Mesenchymal stem cell (in vitro differentiated cells and primary cell): ENCODE results near the gene CYP26B1.

ENCODE experiments used
- DNase-seq: peaks from one replicate; pipeline ENCODE4 v3.0.0-alpha.2; 2013
- H2AFZ ChIP-seq: one replicate; pipeline ENCODE4 v1.6.1; 2013; ENCODE audit warnings: low read depth, mild to moderate bottlenecking, control low read depth, inconsistent platforms, low read length, moderate library complexity
- H2AK5ac ChIP-seq: 2 replicates; pipeline ENCODE4 v1.6.1; 2013; ENCODE audit warnings: low read length, moderate library complexity, mild to moderate bottlenecking, inconsistent platforms; ENCODE audit not compliant: severe bottlenecking
- H2BK120ac ChIP-seq: one replicate; pipeline ENCODE4 v1.6.1; 2013; ENCODE audit warnings: low read depth, mild to moderate bottlenecking, inconsistent platforms, low read length, moderate library complexity
- H2BK12ac ChIP-seq, 2 experiments: one replicate each; pipeline ENCODE4 v1.6.1; 2013; ENCODE audit warnings: inconsistent platforms in 2 of 2, low read length in 2 of 2, mild to moderate bottlenecking in 2 of 2, moderate library complexity in 2 of 2, control low read depth in 1 of 2
- H2BK15ac ChIP-seq: one replicate; pipeline ENCODE4 v1.6.1; 2013; ENCODE audit warnings: mild to moderate bottlenecking, low read depth, inconsistent platforms; ENCODE audit not compliant: poor library complexity, severe bottlenecking
- H2BK5ac ChIP-seq: 2 replicates; pipeline ENCODE4 v1.6.1; 2013; ENCODE audit warnings: low read depth, mild to moderate bottlenecking, low read length, control low read depth, inconsistent platforms; ENCODE audit not compliant: poor library complexity, severe bottlenecking
- H3K14ac ChIP-seq, 2 experiments: one replicate each; pipeline ENCODE4 v1.6.1; 2013; ENCODE audit warnings: inconsistent platforms in 2 of 2, low read length in 2 of 2, control low read depth in 1 of 2, mild to moderate bottlenecking in 1 of 2, moderate library complexity in 1 of 2
- H3K18ac ChIP-seq, 2 experiments: one replicate each; pipeline ENCODE4 v1.6.1; 2013; ENCODE audit warnings: inconsistent platforms in 2 of 2, low read length in 2 of 2, control low read depth in 1 of 2, low read depth in 1 of 2, mild to moderate bottlenecking in 1 of 2
- H3K23ac ChIP-seq, 2 experiments: one replicate each; pipeline ENCODE4 v1.6.1; 2013; ENCODE audit warnings: inconsistent platforms in 2 of 2, low read length in 2 of 2, mild to moderate bottlenecking in 2 of 2, moderate library complexity in 2 of 2, control low read depth in 1 of 2
- H3K27ac ChIP-seq: 2 replicates; pipeline ENCODE4 v1.5.1; 2013; ENCODE audit warnings: mild to moderate bottlenecking, moderate library complexity, low read length, control low read depth, inconsistent platforms; ENCODE audit not compliant: poor library complexity, severe bottlenecking
- H3K27me3 ChIP-seq, 2 experiments: 2 replicates each; pipeline versions ENCODE4 v1.6.1 to v1.7.0; 2013; ENCODE audit warnings: low read length in 2 of 2, mild to moderate bottlenecking in 2 of 2, moderate library complexity in 2 of 2, control low read depth in 1 of 2, inconsistent platforms in 1 of 2; ENCODE audit not compliant: control insufficient read depth in 1 of 2, insufficient read depth in 1 of 2
- H3K36me3 ChIP-seq, 2 experiments: 2 replicates each; pipeline versions ENCODE4 v1.6.1 to v1.7.0; 2013; ENCODE audit warnings: low read length in 2 of 2, control low read depth in 1 of 2, inconsistent platforms in 1 of 2, low read depth in 1 of 2, mild to moderate bottlenecking in 1 of 2; ENCODE audit not compliant: insufficient read depth in 2 of 2, control insufficient read depth in 1 of 2
- H3K4ac ChIP-seq, 2 experiments: one replicate each; pipeline ENCODE4 v1.6.1; 2013; ENCODE audit warnings: inconsistent platforms in 2 of 2, low read length in 2 of 2, mild to moderate bottlenecking in 2 of 2, moderate library complexity in 2 of 2, control low read depth in 1 of 2, low read depth in 1 of 2
- H3K4me1 ChIP-seq: 2 replicates; pipeline ENCODE4 v1.6.1; 2013; ENCODE audit warnings: low read depth, low read length, control low read depth; ENCODE audit not compliant: control insufficient read depth, insufficient read depth
- H3K4me2 ChIP-seq: 2 replicates; pipeline ENCODE4 v1.6.1; 2013; ENCODE audit warnings: low read length, mild to moderate bottlenecking, inconsistent platforms; ENCODE audit not compliant: poor library complexity, severe bottlenecking
- H3K4me3 ChIP-seq, 2 experiments: 2 replicates each; pipeline versions ENCODE4 v1.5.1 to v1.7.0; 2013; ENCODE audit warnings: low read length in 2 of 2, mild to moderate bottlenecking in 2 of 2, control low read depth in 1 of 2, low read depth in 1 of 2; ENCODE audit not compliant: insufficient read depth in 1 of 2
- H3K79me1 ChIP-seq: replicated peaks from 2 replicates; pipeline ENCODE4 v1.6.1; 2013; ENCODE audit warnings: mild to moderate bottlenecking, control low read depth, low read length, inconsistent platforms; ENCODE audit not compliant: poor library complexity, severe bottlenecking
- H3K9ac ChIP-seq: 2 replicates; pipeline ENCODE4 v1.7.0; 2013; ENCODE audit warnings: mild to moderate bottlenecking, low read length, moderate library complexity
- H3K9me3 ChIP-seq: 2 replicates; pipeline ENCODE4 v1.7.0; 2013; ENCODE audit warnings: mild to moderate bottlenecking, low read length; ENCODE audit not compliant: control insufficient read depth
- H4K8ac ChIP-seq: one replicate; pipeline ENCODE4 v1.6.1; 2013; ENCODE audit warnings: inconsistent platforms, mild to moderate bottlenecking, low read length, moderate library complexity
- H4K91ac ChIP-seq: one replicate; pipeline ENCODE4 v1.6.1; 2013; ENCODE audit warnings: mild to moderate bottlenecking, low read length, inconsistent platforms
- WGBS: methylation state at CpG from one replicate; pipeline ENCODE4 v1.1.7; 2013; ENCODE audit warnings: mixed read lengths; 5-methylcytosine and 5-hydroxymethylcytosine counted together

Gene CYP26B1

DNA sequence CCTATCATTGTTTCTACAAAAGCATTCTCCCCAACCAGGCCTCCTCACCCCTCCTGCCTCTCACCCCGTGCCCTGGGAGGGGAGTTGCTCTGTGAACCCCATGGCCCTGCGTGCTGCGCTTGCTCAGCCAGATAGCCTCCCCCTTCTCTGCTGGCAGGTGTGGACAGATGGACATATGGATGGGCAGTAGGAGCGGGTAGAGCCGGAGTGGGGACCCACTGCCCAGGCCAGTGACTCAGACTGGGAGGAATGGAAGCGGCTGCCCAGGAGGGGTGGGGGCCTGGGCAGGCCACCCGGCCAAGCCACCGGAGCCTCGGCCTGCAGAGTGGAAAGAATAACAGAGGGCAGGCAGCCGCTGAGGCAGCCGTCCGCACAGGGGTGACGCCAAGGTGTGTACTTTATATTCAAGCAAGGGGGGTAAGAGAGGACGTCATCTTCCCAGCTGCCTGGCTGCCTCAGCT, 8.7 kb downstream of the CYP26B1 start:
- Histone ChIP-seq H3K36me3 (peaks cover 4 to 16% of the 10 kb centered on the region in 2 experiments), H3K9me3 (no peaks in the 10 kb centered on the region), H4K91ac (no peak overlapping the region), H3K9ac (no peak overlapping the region), H2BK5ac (no peak overlapping the region), H3K79me1 (no peaks in the 10 kb centered on the region), H2AFZ (no peak overlapping the region), H3K4me1 (peaks cover 38% of the 10 kb centered on the region), H2BK15ac (no peak overlapping the region), H3K27me3 (peaks cover 0 to 14% of the 10 kb centered on the region in 2 experiments), H3K23ac (no peak overlapping the region), H2BK120ac (no peak overlapping the region), H3K4me3 (no peak overlapping the region), H2AK5ac (no peak overlapping the region), H3K27ac (no peak overlapping the region), H3K4ac (no peak overlapping the region), H3K18ac (no peak overlapping the region), H4K8ac (no peak overlapping the region), H2BK12ac (no peak overlapping the region), H3K4me2 (no peak overlapping the region), H3K14ac (no peak overlapping the region)
- DNase-seq: no peak
- WGBS: 78% methylated on average over 14 of the region's 14 CpGs

DNA sequence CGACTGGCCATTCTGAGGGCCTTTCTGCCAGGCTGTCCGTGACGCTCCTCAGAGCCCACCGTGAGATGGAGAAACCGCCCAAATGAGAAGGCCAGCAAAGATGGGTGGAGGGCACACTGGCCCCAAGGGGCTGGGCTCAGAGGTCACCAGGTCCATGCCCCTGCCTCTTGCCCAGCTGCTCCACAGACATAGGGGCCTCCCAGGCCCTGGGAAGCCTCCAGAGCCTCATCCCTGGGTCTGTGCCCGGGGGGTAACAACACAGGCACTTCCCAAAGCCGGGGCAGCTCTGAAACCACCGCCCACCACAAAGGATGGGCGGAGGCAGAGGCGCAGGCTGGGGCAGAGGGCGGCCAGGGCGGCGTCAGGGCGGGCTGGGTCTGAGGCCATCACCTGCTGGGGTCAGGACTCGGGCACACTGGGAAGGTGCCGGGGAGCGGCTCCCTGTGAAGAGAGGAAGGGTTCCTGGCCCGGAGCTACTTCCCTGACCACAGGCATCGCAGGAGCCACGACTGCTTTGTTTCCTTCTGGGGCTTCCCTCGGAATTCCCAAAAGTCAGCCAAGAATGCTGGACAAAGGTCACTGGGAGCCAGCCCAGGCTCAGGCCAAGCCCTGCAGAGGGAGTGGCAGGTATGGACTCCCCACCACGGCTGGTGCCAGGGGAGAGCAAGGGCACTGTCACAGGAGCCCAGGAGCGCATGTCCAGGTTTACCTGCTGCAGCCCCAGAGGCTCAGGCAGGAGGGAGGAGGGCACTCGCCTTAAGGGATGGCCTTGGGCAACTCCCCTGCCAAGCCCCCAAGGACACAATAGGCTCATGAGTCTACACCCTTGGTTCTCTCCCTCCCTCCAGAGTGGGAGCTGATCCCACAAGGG, 9.4 kb downstream of the CYP26B1 start:
- Histone ChIP-seq H3K79me1 (no peaks in the 10 kb centered on the region), H3K23ac (no peak overlapping the region), H3K27ac (no peak overlapping the region), H2BK12ac (no peak overlapping the region), H3K4me1 (peaks cover 31% of the 10 kb centered on the region), H3K18ac (no peak overlapping the region), H2BK5ac (no peak overlapping the region), H3K4me3 (no peak overlapping the region), H3K9ac (no peak overlapping the region), H2BK15ac (peak overlapping the region; percentile 21), H2AK5ac (no peak overlapping the region), H4K91ac (no peak overlapping the region), H3K4me2 (no peak overlapping the region), H2BK120ac (no peak overlapping the region), H3K27me3 (peaks cover 0 to 7% of the 10 kb centered on the region in 2 experiments), H3K4ac (no peak overlapping the region), H2AFZ (no peak overlapping the region), H3K14ac (no peak overlapping the region), H3K9me3 (no peaks in the 10 kb centered on the region), H3K36me3 (peaks cover 4 to 23% of the 10 kb centered on the region in 2 experiments), H4K8ac (no peak overlapping the region)
- DNase-seq: no peak
- WGBS: 72% methylated on average over 24 of the region's 24 CpGs

DNA sequence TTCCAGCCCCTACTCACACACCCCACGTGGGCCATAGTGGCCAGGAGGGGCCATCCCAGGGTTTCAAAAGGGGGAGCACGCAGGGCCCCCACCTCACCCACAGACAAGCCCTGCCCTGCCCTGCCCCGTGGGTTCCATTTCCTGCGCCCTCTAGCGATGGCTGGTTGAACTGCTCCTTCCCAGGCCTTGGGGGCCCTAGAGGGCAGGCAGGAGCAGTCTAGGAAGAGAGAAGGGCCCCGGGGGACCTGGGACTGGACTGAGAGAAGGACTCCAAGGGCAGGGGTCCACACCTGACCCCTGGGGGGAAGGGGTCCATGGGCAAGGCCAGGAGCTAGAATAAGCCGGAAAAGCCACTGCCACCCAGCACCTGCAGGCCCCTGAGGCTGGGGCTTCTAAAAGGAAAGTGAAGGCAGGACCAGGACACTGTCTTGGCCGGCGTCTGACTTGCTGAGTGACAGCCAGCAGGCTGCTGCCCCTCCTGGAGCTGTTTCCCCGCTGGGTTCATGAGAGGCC, 10.1 kb downstream of the CYP26B1 start:
- H4K8ac ChIP-seq: no peak overlapping the region
- no peak overlapping the region for H2AK5ac ChIP-seq
- no peak overlapping the region for H3K4ac ChIP-seq
- H2BK15ac ChIP-seq: peak overlapping the region; percentile 21
- no peak overlapping the region for H3K14ac ChIP-seq
- peak; percentile 52 for DNase-seq
- no peak overlapping the region for H2BK120ac ChIP-seq
- H3K9ac ChIP-seq: no peak overlapping the region
- H3K23ac ChIP-seq: no peak overlapping the region
- no peaks in the 10 kb centered on the region for H3K79me1 ChIP-seq
- 23% methylated on average over 9 of the region's 10 CpGs for WGBS
- H2BK12ac ChIP-seq: no peak overlapping the region
- no peak overlapping the region for H2BK5ac ChIP-seq
- H2AFZ ChIP-seq: no peak overlapping the region
- H3K4me3 ChIP-seq: no peak overlapping the region
- no peak overlapping the region for H4K91ac ChIP-seq
- H3K36me3 ChIP-seq: peaks cover 4 to 30% of the 10 kb centered on the region in 2 experiments
- peaks cover 26% of the 10 kb centered on the region for H3K4me1 ChIP-seq
- no peaks in the 10 kb centered on the region for H3K9me3 ChIP-seq
- H3K27me3 ChIP-seq: peaks cover 0 to 2% of the 10 kb centered on the region in 2 experiments
- H3K27ac ChIP-seq: no peak overlapping the region
- H3K4me2 ChIP-seq: no peak overlapping the region
- H3K18ac ChIP-seq: no peak overlapping the region

DNA sequence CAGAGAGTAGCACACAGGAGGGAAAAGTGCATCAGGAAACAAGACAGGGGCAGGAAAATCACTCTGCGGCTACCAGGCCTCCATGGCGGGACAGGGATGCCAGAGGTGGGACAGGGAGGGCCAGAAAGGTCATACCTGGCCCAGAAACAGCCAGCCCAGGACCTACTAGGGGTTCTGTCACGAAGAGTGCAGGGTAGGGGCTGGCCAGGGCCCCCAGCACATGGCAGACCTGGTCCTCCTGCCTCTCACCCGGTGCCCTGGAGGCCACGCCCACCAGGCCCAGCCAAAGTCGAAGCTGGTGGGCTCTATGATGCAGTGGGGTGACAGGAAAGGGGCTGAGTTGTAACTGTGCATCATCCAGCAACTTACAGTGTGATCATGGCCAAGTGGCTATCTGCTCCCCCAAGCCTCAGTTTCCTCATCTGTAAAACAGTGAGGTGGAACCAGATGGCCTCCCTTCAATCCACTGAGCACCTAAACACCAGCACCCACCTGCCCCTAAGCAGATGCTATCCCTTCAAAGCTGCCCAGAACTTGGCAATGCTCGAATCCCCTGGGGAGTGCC, 10.6 kb downstream of the CYP26B1 start:
- Histone ChIP-seq H4K91ac (no peak overlapping the region), H2BK15ac (no peak overlapping the region), H3K4me3 (no peak overlapping the region), H3K27me3 (no peaks in the 10 kb centered on the region), H3K4ac (no peak overlapping the region), H3K27ac (no peak overlapping the region), H3K14ac (no peak overlapping the region), H3K23ac (no peak overlapping the region), H3K18ac (no peak overlapping the region), H2AK5ac (no peak overlapping the region), H2BK12ac (no peak overlapping the region), H3K4me2 (no peak overlapping the region), H4K8ac (no peak overlapping the region), H2BK120ac (no peak overlapping the region), H3K36me3 (peaks cover 4 to 36% of the 10 kb centered on the region in 2 experiments), H3K9me3 (no peaks in the 10 kb centered on the region), H2BK5ac (no peak overlapping the region), H2AFZ (no peak overlapping the region), H3K79me1 (no peaks in the 10 kb centered on the region), H3K9ac (no peak overlapping the region), H3K4me1 (peaks cover 26% of the 10 kb centered on the region)
- 73% methylated on average over 5 of the region's 7 CpGs for WGBS
- DNase-seq: no peak
